ENCODE results near the gene PTPRJ.

The PTPRJ gene

GRCh38 chr11:48050304-48050703 lies 69.9 kb downstream of the PTPRJ start:
- DNase-seq = no peak
- in situ Hi-C loops (cut with HindIII; ENCODE audit: low pct_ligation_motif_present, low pct_unique_long_range_greater_than_20kb, low sequenced_read_pairs) = no loop called here

- in situ Hi-C loops (cut with HindIII; ENCODE audit: low pct_ligation_motif_present, low pct_unique_long_range_greater_than_20kb, low sequenced_read_pairs) = no loop called here
- no peak for DNase-seq
Observed at GRCh38 chr11:48051217-48051830, 71.0 kb downstream of the PTPRJ start.

GRCh38 chr11:48052183-48053044 lies 72.1 kb downstream of the PTPRJ start:
- DNase-seq = peak; percentile 61
- in situ Hi-C loops (cut with HindIII; ENCODE audit: low pct_ligation_motif_present, low pct_unique_long_range_greater_than_20kb, low sequenced_read_pairs) = no loop called here

GRCh38 chr11:48054994-48055291 lies 74.6 kb downstream of the PTPRJ start:
- no peak for DNase-seq
- in situ Hi-C loops (cut with HindIII; ENCODE audit: low pct_ligation_motif_present, low pct_unique_long_range_greater_than_20kb, low sequenced_read_pairs) = no loop called here

- peak; percentile 82 for DNase-seq
- in situ Hi-C loops (cut with HindIII; ENCODE audit: low pct_ligation_motif_present, low pct_unique_long_range_greater_than_20kb, low sequenced_read_pairs) = no loop called here
Observed at GRCh38 chr11:48055292-48056132, 75.2 kb downstream of the PTPRJ start.

- DNase-seq = no peak
- in situ Hi-C loops (cut with HindIII; ENCODE audit: low pct_ligation_motif_present, low pct_unique_long_range_greater_than_20kb, low sequenced_read_pairs) = no loop called here
Observed at GRCh38 chr11:48056325-48057183, 76.2 kb downstream of the PTPRJ start.

- no peak for DNase-seq
- in situ Hi-C loops (cut with HindIII; ENCODE audit: low pct_ligation_motif_present, low pct_unique_long_range_greater_than_20kb, low sequenced_read_pairs) = no loop called here
Observed at GRCh38 chr11:48058064-48058463, 77.7 kb downstream of the PTPRJ start.

- in situ Hi-C loops (cut with HindIII; ENCODE audit: low pct_ligation_motif_present, low pct_unique_long_range_greater_than_20kb, low sequenced_read_pairs) = no loop called here
- DNase-seq = no peak
Observed at GRCh38 chr11:48058788-48059187, 78.4 kb downstream of the PTPRJ start.

GRCh38 chr11:48062649-48063048 lies 82.3 kb downstream of the PTPRJ start:
- in situ Hi-C loops (cut with HindIII; ENCODE audit: low pct_ligation_motif_present, low pct_unique_long_range_greater_than_20kb, low sequenced_read_pairs) = no loop called here
- no peak for DNase-seq

GRCh38 chr11:48063424-48063978 lies 83.1 kb downstream of the PTPRJ start:
- in situ Hi-C loops (cut with HindIII; ENCODE audit: low pct_ligation_motif_present, low pct_unique_long_range_greater_than_20kb, low sequenced_read_pairs) = no loop called here
- peak; percentile 73 for DNase-seq

- in situ Hi-C loops (cut with HindIII; ENCODE audit: low pct_ligation_motif_present, low pct_unique_long_range_greater_than_20kb, low sequenced_read_pairs) = no loop called here
Observed at GRCh38 chr11:48064306-48064705, 83.9 kb downstream of the PTPRJ start.

GRCh38 chr11:48066881-48067800 lies 86.8 kb downstream of the PTPRJ start:
- DNase-seq = no peak
- in situ Hi-C loops (cut with HindIII; ENCODE audit: low pct_ligation_motif_present, low pct_unique_long_range_greater_than_20kb, low sequenced_read_pairs) = no loop called here

More at GRCh38 chr11:48064306-48064705, 83.9 kb downstream of the PTPRJ start:
- DNase-seq = no peak

- in situ Hi-C loops (cut with HindIII; ENCODE audit: low pct_ligation_motif_present, low pct_unique_long_range_greater_than_20kb, low sequenced_read_pairs) = no loop called here
- no peak for DNase-seq
Observed at GRCh38 chr11:48073031-48073861, 92.9 kb downstream of the PTPRJ start.

GRCh38 chr11:48074425-48075181 lies 94.2 kb downstream of the PTPRJ start:
- in situ Hi-C loops (cut with HindIII; ENCODE audit: low pct_ligation_motif_present, low pct_unique_long_range_greater_than_20kb, low sequenced_read_pairs) = no loop called here
- no peak for DNase-seq

- in situ Hi-C loops (cut with HindIII; ENCODE audit: low pct_ligation_motif_present, low pct_unique_long_range_greater_than_20kb, low sequenced_read_pairs) = no loop called here
- DNase-seq = no peak
Observed at GRCh38 chr11:48075637-48076036, 95.3 kb downstream of the PTPRJ start.

- DNase-seq = no peak
- in situ Hi-C loops (cut with HindIII; ENCODE audit: low pct_ligation_motif_present, low pct_unique_long_range_greater_than_20kb, low sequenced_read_pairs) = no loop called here
Observed at GRCh38 chr11:48077251-48077650, 96.9 kb downstream of the PTPRJ start.

Data from ACHN (cell line).